GM21723 (cell line): ENCODE measurements around the gene LEF1.

ENCODE experiments used
- ATAC-seq: cut with Tn5 transposase; IDR thresholded peaks from one replicate; pipeline ENCODE4 v1.9.1; 2021; ENCODE audit warnings: mild to moderate bottlenecking, moderate library complexity; ENCODE audit not compliant: unreplicated experiment

LEF1 gene

GRCh38 chr4:108004646-108005045 is 164.1 kb downstream of the LEF1 start:
- ATAC-seq: no peak

GRCh38 chr4:108003982-108004515 is 164.7 kb downstream of the LEF1 start:
- ATAC-seq: no peak

DNA sequence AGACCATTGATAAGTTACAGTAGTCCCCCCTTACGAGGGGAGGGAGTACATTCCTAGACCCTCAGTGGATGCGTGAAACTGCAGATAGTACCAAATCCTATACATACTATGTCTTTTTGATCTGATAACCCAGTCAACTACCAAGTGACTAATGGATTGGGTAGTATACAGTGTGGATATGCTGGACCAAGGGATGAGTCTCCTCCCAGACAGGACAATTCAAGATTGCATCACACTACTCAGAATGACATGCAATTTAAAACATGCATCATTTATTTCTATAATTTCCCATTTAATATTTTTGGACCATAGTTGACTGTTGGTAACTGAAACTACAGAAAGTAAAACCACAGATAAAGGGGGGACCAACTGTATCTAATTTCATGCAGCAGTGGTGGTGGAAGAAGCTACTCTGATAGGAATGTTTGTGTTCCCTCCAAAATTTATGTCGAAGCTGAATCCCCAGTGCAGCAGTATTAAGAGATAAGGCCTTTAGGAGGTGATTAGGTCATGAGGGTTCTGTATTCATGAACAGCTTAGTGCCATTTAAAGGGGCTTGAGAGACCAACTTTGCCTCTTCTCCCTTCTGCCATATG is 167.1 kb downstream of the LEF1 start:
- ATAC-seq: no peak

DNA sequence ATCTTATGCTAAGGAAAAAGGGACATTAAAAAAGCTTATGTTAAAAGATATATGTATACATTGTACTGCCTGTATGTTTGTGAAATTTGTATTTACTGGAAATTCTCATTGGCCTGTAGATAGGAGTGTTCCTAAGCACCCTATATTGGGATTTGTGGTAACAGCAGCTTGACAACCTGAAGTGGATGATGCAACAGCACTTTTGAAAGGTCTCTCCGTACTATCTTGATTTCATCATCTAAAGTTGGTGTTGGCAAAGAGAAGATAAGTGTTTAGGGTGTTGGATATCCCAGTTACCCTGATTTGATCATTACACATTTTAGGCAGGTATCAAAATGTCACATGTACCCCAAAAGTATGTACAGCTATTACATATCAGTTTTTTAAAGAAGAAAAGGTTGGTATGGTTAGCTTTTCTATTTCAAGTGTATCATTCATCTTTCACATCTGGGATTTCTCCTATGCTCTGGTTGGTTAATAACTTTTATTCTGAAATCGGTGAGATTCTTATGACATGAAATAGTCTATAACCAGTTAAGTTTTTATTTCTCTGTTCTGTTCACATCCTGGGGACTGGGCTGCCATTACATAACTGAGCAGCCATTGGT is 168.7 kb downstream of the LEF1 start:
- ATAC-seq: no peak

GRCh38 chr4:107997794-107998193 is 170.9 kb downstream of the LEF1 start:
- no peak for ATAC-seq
